Parathyroid adenoma (tissue), 2 donors: ENCODE data around the gene CX3CL1.
"Not testable (repeated sequence)": the region's sequence is repeated elsewhere in the genome, so short reads cannot be mapped to it uniquely, and the experiment has no call there.

ENCODE experiments used
- H2AFZ ChIP-seq: fragments of 300-600 bp; sonication (generic); one replicate; pipeline ENCODE4 v1.7.0; 2017; ENCODE audit warnings: antibody characterized with exemption, mild to moderate bottlenecking
- H3K27ac ChIP-seq: fragments of 300-600 bp; sonication (generic); one replicate; pipeline ENCODE4 v1.7.0; 2017
- H3K27me3 ChIP-seq: fragments of 300-600 bp; sonication (generic); one replicate; pipeline ENCODE4 v1.7.0; 2017; ENCODE audit warnings: low read length; ENCODE audit not compliant: control insufficient read depth, insufficient read depth
- H3K36me3 ChIP-seq: fragments of 300-600 bp; sonication (generic); one replicate; pipeline ENCODE4 v1.7.0; 2017; ENCODE audit warnings: low read length; ENCODE audit not compliant: control insufficient read depth, insufficient read depth
- H3K4me1 ChIP-seq: fragments of 300-600 bp; sonication (generic); one replicate; pipeline ENCODE4 v1.7.0; 2017; ENCODE audit warnings: control low read depth
- H3K4me2 ChIP-seq: fragments of 300-600 bp; sonication (generic); one replicate; pipeline ENCODE4 v1.7.0; 2017; ENCODE audit warnings: low read length
- H3K4me3 ChIP-seq: fragments of 300-600 bp; sonication (generic); one replicate; pipeline ENCODE4 v1.7.0; 2017; ENCODE audit warnings: low read depth, low read length
- H3K79me2 ChIP-seq: fragments of 300-600 bp; sonication (generic); one replicate; pipeline ENCODE4 v1.7.0; 2017; ENCODE audit warnings: control low read depth
- H3K9ac ChIP-seq: fragments of 300-600 bp; sonication (generic); one replicate; pipeline ENCODE4 v1.7.0; 2017; ENCODE audit warnings: mild to moderate bottlenecking
- H3K9me3 ChIP-seq: fragments of 300-600 bp; sonication (generic); one replicate; pipeline ENCODE4 v1.7.0; 2017; ENCODE audit warnings: low read length; ENCODE audit not compliant: control insufficient read depth
- TF ChIP-seq, protein P1 (sequence below): fragments of 300-600 bp; sonication (generic); IDR thresholded peaks from one replicate; pipeline ENCODE4 v1.7.0; 2017; ENCODE audit warnings: antibody characterized with exemption, mild to moderate bottlenecking
- donor health status: primary hyperparathyroidism.

Gene CX3CL1

DNA sequence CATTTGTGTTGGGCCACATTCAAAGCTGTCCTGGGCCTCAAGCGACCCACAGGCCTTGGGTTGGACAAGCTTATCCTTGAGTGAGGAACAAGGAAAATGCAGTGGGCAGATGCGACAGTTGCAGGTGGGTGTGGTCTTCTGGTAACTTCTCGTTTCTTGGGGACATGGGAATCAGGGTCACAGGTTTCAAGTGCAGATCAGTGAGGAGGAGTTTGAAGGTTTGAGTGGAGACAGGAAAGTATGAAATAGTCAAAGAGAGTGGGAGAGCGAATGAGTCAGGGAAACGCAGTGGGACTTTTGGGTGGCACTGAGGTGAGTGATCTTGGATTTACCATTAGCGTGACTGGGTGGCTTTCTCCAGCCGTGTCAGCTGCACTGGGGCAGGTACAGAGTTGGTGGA, 29.1 kb upstream of the CX3CL1 start:
- Histone ChIP-seq H2AFZ (no peak overlapping the region), H3K4me3 (no peak overlapping the region), H3K4me2 (no peak overlapping the region), H3K4me1 (no peaks in the 10 kb centered on the region), H3K9me3 (no peaks in the 10 kb centered on the region), H3K27me3 (no peaks in the 10 kb centered on the region), H3K79me2 (no peaks in the 10 kb centered on the region), H3K27ac (no peak overlapping the region), H3K36me3 (no peaks in the 10 kb centered on the region), H3K9ac (no peak overlapping the region)
- TF ChIP-seq, protein P1, sequence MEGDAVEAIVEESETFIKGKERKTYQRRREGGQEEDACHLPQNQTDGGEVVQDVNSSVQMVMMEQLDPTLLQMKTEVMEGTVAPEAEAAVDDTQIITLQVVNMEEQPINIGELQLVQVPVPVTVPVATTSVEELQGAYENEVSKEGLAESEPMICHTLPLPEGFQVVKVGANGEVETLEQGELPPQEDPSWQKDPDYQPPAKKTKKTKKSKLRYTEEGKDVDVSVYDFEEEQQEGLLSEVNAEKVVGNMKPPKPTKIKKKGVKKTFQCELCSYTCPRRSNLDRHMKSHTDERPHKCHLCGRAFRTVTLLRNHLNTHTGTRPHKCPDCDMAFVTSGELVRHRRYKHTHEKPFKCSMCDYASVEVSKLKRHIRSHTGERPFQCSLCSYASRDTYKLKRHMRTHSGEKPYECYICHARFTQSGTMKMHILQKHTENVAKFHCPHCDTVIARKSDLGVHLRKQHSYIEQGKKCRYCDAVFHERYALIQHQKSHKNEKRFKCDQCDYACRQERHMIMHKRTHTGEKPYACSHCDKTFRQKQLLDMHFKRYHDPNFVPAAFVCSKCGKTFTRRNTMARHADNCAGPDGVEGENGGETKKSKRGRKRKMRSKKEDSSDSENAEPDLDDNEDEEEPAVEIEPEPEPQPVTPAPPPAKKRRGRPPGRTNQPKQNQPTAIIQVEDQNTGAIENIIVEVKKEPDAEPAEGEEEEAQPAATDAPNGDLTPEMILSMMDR = no peak

DNA sequence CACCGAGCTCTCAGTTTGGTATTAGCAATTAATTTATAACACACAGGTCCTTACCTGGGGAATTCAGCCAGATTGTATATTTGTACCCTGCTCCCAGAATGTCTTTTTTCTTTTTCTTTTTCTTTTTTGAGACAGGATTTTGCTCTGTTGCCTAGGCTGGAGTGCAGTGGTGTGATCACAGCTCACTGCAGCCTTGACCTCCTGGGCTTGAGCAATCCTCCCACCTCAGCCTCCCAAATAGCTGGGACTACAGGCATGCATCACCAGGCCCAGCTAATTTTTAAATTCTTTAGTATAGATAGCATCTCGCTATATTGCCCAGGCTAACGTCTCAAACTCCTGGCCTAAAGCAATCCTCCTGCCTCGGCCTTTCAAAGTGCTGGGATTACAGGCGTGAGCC, 28.2 kb upstream of the CX3CL1 start:
- H3K4me2 ChIP-seq, H3K27ac ChIP-seq, H3K9me3 ChIP-seq, H3K36me3 ChIP-seq, H3K9ac ChIP-seq, H3K27me3 ChIP-seq, H2AFZ ChIP-seq, H3K4me3 ChIP-seq, H3K79me2 ChIP-seq, H3K4me1 ChIP-seq: not testable (repeated sequence)

DNA sequence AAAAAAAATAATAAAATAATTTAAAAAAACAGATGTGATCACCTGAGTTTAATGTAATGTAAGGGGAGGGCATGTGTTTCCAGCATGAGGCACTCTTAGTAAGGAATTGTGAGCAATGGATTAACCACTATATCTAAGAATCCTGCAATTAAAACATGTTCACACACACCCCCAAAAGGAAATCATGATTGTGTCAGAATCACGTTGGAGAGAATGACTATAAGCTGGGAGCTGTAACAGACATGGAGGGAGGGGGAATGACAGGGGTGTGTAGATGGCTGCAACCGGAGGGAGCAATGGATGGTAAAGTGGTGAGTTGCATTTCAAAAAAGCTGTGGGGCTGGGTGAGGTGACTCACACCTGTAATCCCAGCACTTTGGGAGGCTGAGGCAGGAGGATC, 27.3 kb upstream of the CX3CL1 start:
- TF ChIP-seq, protein P1 = no peak
- H3K4me2 ChIP-seq = no peak overlapping the region
- H3K4me3 ChIP-seq = no peak overlapping the region
- H3K4me1 ChIP-seq = no peaks in the 10 kb centered on the region
- no peaks in the 10 kb centered on the region for H3K79me2 ChIP-seq
- no peak overlapping the region for H2AFZ ChIP-seq
- no peaks in the 10 kb centered on the region for H3K36me3 ChIP-seq
- no peak overlapping the region for H3K9ac ChIP-seq
- H3K9me3 ChIP-seq = no peaks in the 10 kb centered on the region
- H3K27me3 ChIP-seq = no peaks in the 10 kb centered on the region
- no peak overlapping the region for H3K27ac ChIP-seq

DNA sequence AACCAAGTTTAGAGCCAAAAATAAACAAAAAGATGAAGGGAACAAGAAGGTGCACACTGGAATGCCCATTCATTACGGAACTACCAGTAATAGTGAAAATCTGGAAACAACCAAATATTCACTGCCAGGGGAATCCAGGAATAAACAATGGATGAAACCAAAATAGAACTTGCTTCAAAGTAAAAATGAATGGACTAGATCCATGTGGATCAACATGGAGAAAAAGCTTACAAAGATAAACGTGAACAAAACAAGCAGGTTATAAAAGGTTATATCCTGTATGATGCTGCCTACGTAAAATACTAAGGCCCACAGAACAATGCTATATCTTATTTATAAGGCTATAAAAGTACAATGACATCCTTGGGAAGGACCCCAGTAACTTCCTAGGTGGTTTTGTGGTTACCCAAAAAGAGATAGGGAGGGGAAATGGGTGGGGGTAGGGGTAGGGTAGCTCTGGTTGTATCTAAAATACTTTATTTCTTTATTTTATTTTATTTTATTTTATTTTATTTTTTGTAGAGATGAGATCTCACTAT, 26.6 kb upstream of the CX3CL1 start:
- TF ChIP-seq, protein P1 = no peak
- no peak overlapping the region for H2AFZ ChIP-seq
- H3K4me2 ChIP-seq = no peak overlapping the region
- H3K27ac ChIP-seq = no peak overlapping the region
- H3K4me3 ChIP-seq = no peak overlapping the region
- H3K79me2 ChIP-seq = no peaks in the 10 kb centered on the region
- no peaks in the 10 kb centered on the region for H3K36me3 ChIP-seq
- no peak overlapping the region for H3K9ac ChIP-seq
- no peaks in the 10 kb centered on the region for H3K27me3 ChIP-seq
- no peaks in the 10 kb centered on the region for H3K4me1 ChIP-seq
- no peaks in the 10 kb centered on the region for H3K9me3 ChIP-seq

DNA sequence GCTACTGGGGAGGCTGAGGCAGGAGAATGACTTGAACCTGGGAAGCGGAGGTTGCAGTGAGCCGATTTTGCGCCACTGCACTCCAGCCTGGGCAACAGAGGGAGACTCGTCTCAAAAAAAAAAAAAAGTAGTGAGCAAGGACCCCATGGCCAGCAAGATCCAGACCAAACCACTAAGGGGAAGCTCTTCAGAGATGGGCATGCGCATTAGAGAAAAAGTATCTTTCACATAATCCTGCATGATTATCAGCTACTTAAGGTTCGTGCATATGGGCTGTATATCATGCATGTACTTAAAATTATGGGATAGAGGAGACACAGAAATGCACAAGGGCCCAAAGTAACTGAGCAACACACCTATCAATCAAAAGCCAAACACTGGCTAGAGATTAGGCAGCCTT, 24.4 kb upstream of the CX3CL1 start:
- no peaks in the 10 kb centered on the region for H3K36me3 ChIP-seq
- H2AFZ ChIP-seq = no peak overlapping the region
- no peaks in the 10 kb centered on the region for H3K27me3 ChIP-seq
- no peaks in the 10 kb centered on the region for H3K4me1 ChIP-seq
- no peaks in the 10 kb centered on the region for H3K9me3 ChIP-seq
- no peak overlapping the region for H3K9ac ChIP-seq
- no peak overlapping the region for H3K4me2 ChIP-seq
- no peak overlapping the region for H3K4me3 ChIP-seq
- no peak overlapping the region for H3K27ac ChIP-seq
- TF ChIP-seq, protein P1 = no peak
- H3K79me2 ChIP-seq = no peaks in the 10 kb centered on the region
